ENCODE data around the gene LIPG.

- TF ChIP-seq, protein P1, sequence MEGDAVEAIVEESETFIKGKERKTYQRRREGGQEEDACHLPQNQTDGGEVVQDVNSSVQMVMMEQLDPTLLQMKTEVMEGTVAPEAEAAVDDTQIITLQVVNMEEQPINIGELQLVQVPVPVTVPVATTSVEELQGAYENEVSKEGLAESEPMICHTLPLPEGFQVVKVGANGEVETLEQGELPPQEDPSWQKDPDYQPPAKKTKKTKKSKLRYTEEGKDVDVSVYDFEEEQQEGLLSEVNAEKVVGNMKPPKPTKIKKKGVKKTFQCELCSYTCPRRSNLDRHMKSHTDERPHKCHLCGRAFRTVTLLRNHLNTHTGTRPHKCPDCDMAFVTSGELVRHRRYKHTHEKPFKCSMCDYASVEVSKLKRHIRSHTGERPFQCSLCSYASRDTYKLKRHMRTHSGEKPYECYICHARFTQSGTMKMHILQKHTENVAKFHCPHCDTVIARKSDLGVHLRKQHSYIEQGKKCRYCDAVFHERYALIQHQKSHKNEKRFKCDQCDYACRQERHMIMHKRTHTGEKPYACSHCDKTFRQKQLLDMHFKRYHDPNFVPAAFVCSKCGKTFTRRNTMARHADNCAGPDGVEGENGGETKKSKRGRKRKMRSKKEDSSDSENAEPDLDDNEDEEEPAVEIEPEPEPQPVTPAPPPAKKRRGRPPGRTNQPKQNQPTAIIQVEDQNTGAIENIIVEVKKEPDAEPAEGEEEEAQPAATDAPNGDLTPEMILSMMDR (IDR thresholded peaks at IDR 0.05; ENCODE audit: insufficient read depth, low read length, poor library complexity, severe bottlenecking) = no peak
- no peak for TF ChIP-seq EZH2phosphoT487 (conservative IDR thresholded peaks at IDR 0.05; ENCODE audit: low read length)
Observed at GRCh38 chr18:49544362-49544761, 17.5 kb upstream of the LIPG start.
